GM19023 (cell line): Measurements from ENCODE around the gene PDE1A.
"Not testable (repeated sequence)": the region's sequence is repeated elsewhere in the genome, so short reads cannot be mapped to it uniquely, and the experiment has no call there.

ENCODE experiments used
- ATAC-seq: cut with Tn5 transposase; IDR thresholded peaks from one replicate; pipeline ENCODE4 v1.9.1; 2021; ENCODE audit warnings: mild to moderate bottlenecking, moderate library complexity; ENCODE audit not compliant: unreplicated experiment

Gene PDE1A

GRCh38 chr2:182281276-182281675 is 145.6 kb downstream of the PDE1A start:
- no peak for ATAC-seq

GRCh38 chr2:182280118-182280517 is 146.7 kb downstream of the PDE1A start:
- ATAC-seq: no peak

- not testable (repeated sequence) for ATAC-seq
Measured at GRCh38 chr2:182276662-182277061, 150.2 kb downstream of the PDE1A start.

- no peak for ATAC-seq
Measured at GRCh38 chr2:182267971-182268370, 158.9 kb downstream of the PDE1A start.

GRCh38 chr2:182266909-182267308 is 159.9 kb downstream of the PDE1A start:
- ATAC-seq: no peak

GRCh38 chr2:182265718-182266117 is 161.1 kb downstream of the PDE1A start:
- no peak for ATAC-seq

GRCh38 chr2:182261860-182262387 is 164.9 kb downstream of the PDE1A start:
- no peak for ATAC-seq

- no peak for ATAC-seq
Measured at GRCh38 chr2:182259629-182260150, 167.1 kb downstream of the PDE1A start.

- no peak for ATAC-seq
Measured at GRCh38 chr2:182252534-182252933, 174.3 kb downstream of the PDE1A start.

GRCh38 chr2:182248898-182249297 is 177.9 kb downstream of the PDE1A start:
- no peak for ATAC-seq

- no peak for ATAC-seq
Measured at GRCh38 chr2:182248362-182248761, 178.5 kb downstream of the PDE1A start.

GRCh38 chr2:182247831-182248230 is 179.0 kb downstream of the PDE1A start:
- ATAC-seq: no peak

GRCh38 chr2:182245963-182246362 is 180.9 kb downstream of the PDE1A start:
- ATAC-seq: peak; percentile 45

- no peak for ATAC-seq
Measured at GRCh38 chr2:182242609-182243008, 184.2 kb downstream of the PDE1A start.

- no peak for ATAC-seq
Measured at GRCh38 chr2:182241936-182242335, 184.9 kb downstream of the PDE1A start.

- peak; percentile 100 for ATAC-seq
Measured at GRCh38 chr2:182240862-182241371, 185.9 kb downstream of the PDE1A start.

- ATAC-seq: no peak
Measured at GRCh38 chr2:182230561-182230960, 196.3 kb downstream of the PDE1A start.

GRCh38 chr2:182229297-182229696 is 197.5 kb downstream of the PDE1A start:
- no peak for ATAC-seq

GRCh38 chr2:182228741-182229140 is 198.1 kb downstream of the PDE1A start:
- ATAC-seq: no peak

- ATAC-seq: no peak
Measured at GRCh38 chr2:182228073-182228473, 198.8 kb downstream of the PDE1A start.

GRCh38 chr2:182226807-182227206 is 200.0 kb downstream of the PDE1A start:
- no peak for ATAC-seq

GRCh38 chr2:182224669-182225068 is 202.2 kb downstream of the PDE1A start:
- no peak for ATAC-seq

GRCh38 chr2:182220998-182221397 is 205.8 kb downstream of the PDE1A start:
- ATAC-seq: no peak
